GM12878 (cell line): ENCODE results near the gene TCF7L2.

ENCODE experiments used
- BHLHE40 ChIP-seq, 2 experiments: fragments of 450-650 bp in 1 of 2; IDR thresholded peaks; 2 replicates each; pipeline ENCODE4 v1.6.1; 2011 to 2017; ENCODE audit warnings: low read depth in 2 of 2, borderline replicate concordance in 1 of 2, improper control_type of control experiment in 1 of 2, low read length in 1 of 2, mild to moderate bottlenecking in 1 of 2
- EP300 ChIP-seq, 2 experiments: fragments of 150-350 bp in 1 of 2; IDR thresholded peaks; 2 replicates each; pipeline ENCODE4 v1.6.1; 2011 to 2012; ENCODE audit warnings: low read depth in 2 of 2, low read length in 2 of 2, borderline replicate concordance in 1 of 2, improper control_type of control experiment in 1 of 2, inconsistent platforms in 1 of 2; ENCODE audit not compliant: control insufficient read depth in 1 of 2
- EZH2 ChIP-seq: IDR thresholded peaks from 2 replicates; pipeline ENCODE4 v1.6.1; 2012; ENCODE audit warnings: low read depth, mild to moderate bottlenecking, control low read depth, inconsistent platforms, low read length, borderline replicate concordance; ENCODE audit not compliant: control insufficient read depth
- FOS ChIP-seq: IDR thresholded peaks from 3 replicates; pipeline ENCODE4 v1.6.1; 2011; ENCODE audit warnings: borderline replicate concordance; ENCODE audit not compliant: insufficient read length; ENCODE audit errors: extremely low read depth
- GABPA ChIP-seq: IDR thresholded peaks from 2 replicates; pipeline ENCODE4 v1.6.1; 2014; ENCODE audit warnings: antibody characterized with exemption, low read depth, mild to moderate bottlenecking, inconsistent platforms
- HDAC6 ChIP-seq: fragments of 200-600 bp; sonication (generic); IDR thresholded peaks from one replicate; pipeline ENCODE4 v1.8.0; 2017; ENCODE audit warnings: antibody characterized with exemption; ENCODE audit not compliant: unreplicated experiment
- RCOR1 ChIP-seq: conservative IDR thresholded peaks from 2 replicates; pipeline ENCODE4 v1.6.1; 2012; ENCODE audit warnings: low read depth, low read length, improper control_type of control experiment
- TCF7 ChIP-seq: IDR thresholded peaks from 2 replicates; pipeline ENCODE4 v1.6.1; 2014; ENCODE audit warnings: antibody characterized with exemption, borderline replicate concordance

- TF ChIP-seq TCF7 (no peak), EZH2 (no peak), GABPA (no peak), HDAC6 (no peak), EP300 (IDR thresholded peaks at IDR 0.05; ENCODE audit: borderline replicate concordance in 1 of 2, control insufficient read depth in 1 of 2, low read depth in 2 of 2, low read length in 2 of 2) (no peak), RCOR1 (no peak), BHLHE40 (IDR thresholded peaks at IDR 0.05; ENCODE audit: borderline replicate concordance in 1 of 2, low read depth in 2 of 2, low read length in 1 of 2) (no peak), FOS (no peak)
Observed at GRCh38 chr10:112912410-112912928, 37.6 kb upstream of the TCF7L2 start.
